Mammary epithelial cell (primary cell): ENCODE results near the gene GATA1.

Experiments used
- EZH2 ChIP-seq: IDR thresholded peaks from 2 replicates; pipeline ENCODE4 v1.6.1; 2012; ENCODE audit warnings: low read length, inconsistent platforms, borderline replicate concordance
- TF ChIP-seq, protein P1 (sequence below), 2 donors: IDR thresholded peaks in 1 of 2; conservative IDR thresholded peaks in 1 of 2; 2 replicates each; pipeline ENCODE4 v1.5.1; 2011 to 2012; ENCODE audit warnings: inconsistent platforms in 2 of 2, low read length in 2 of 2, mild to moderate bottlenecking in 2 of 2, control low read depth in 1 of 2, low read depth in 1 of 2; ENCODE audit not compliant: insufficient read depth in 1 of 2; ENCODE audit errors: extremely low read depth in 1 of 2

DNA sequence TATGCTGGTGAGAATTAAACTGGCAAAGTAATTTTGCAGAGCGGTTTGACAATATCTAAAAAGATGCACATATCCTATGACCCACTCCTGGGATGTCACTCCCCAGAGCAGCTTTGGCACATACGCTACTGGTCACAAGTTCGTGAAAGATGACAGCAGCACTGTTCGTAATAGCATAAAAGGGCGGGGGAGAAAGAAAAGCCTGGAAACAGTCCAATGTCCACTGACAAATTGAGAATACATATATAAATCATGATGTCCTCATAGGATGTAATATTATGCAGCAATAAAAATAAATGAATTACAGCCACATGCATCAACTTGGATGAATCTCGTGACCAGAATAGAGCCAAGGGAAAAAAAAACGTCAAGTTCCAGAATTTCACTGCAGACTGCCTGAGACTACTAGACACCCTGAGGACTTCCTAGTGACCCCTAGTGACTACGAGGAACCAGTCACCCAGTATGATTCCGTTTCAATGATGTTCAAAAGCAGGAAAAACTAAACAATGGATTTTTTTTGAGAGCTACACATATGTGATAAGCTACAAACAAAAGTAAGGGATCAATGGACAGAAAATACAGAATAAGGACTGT lies 47.2 kb downstream of the GATA1 start:
- TF ChIP-seq, protein P1, sequence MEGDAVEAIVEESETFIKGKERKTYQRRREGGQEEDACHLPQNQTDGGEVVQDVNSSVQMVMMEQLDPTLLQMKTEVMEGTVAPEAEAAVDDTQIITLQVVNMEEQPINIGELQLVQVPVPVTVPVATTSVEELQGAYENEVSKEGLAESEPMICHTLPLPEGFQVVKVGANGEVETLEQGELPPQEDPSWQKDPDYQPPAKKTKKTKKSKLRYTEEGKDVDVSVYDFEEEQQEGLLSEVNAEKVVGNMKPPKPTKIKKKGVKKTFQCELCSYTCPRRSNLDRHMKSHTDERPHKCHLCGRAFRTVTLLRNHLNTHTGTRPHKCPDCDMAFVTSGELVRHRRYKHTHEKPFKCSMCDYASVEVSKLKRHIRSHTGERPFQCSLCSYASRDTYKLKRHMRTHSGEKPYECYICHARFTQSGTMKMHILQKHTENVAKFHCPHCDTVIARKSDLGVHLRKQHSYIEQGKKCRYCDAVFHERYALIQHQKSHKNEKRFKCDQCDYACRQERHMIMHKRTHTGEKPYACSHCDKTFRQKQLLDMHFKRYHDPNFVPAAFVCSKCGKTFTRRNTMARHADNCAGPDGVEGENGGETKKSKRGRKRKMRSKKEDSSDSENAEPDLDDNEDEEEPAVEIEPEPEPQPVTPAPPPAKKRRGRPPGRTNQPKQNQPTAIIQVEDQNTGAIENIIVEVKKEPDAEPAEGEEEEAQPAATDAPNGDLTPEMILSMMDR (conservative IDR thresholded peaks at IDR 0.05 in 1 of 2, IDR thresholded peaks at IDR 0.05 in 1 of 2; ENCODE audit: extremely low read depth in 1 of 2, insufficient read depth in 1 of 2, low read depth in 1 of 2, low read length in 2 of 2): no peak
- no peak for TF ChIP-seq EZH2
